HepG2 (cell line): ENCODE results near the gene AKAP6. TPM values are rescaled to one million over a fixed set of nuclear protein-coding genes. Genes with fewer than 3 reads are reported as not detected.

Experiments used
- ATAC-seq: fragments of 200-7000 bp; cut with Tn5 transposase; 3 replicates; pipeline ENCODE4 v1.9.1; 2020; ENCODE audit warnings: mild to moderate bottlenecking, moderate library complexity
- BruUV-seq: library from RNA; stranded (reverse); fragments of 400-500 nt; replicated peaks from 2 replicates; lab custom pipeline; 2021; lab: Mats Ljungman, UMichigan
- CTCF ChIA-PET: fragments of 300-600 bp; formaldehyde crosslinking; extraction: SDS; loops from one replicate; lab custom pipeline; 2021; ENCODE audit warnings: low total read pairs, inconsistent platforms, low intra/inter-chr PET ratio; lab: Yijun Ruan, JAX
- POLR2A ChIA-PET: fragments of 350-600 bp; sonication (Branson Sonifier 250); formaldehyde crosslinking; loops from one replicate; lab custom pipeline; 2020; ENCODE audit warnings: antibody characterized with exemption, inconsistent platforms; lab: Yijun Ruan, JAX
- DNase-seq: peaks from one replicate; pipeline ENCODE4 v3.0.0-alpha.2; 2015; ENCODE audit warnings: low spot score
- FAIRE-seq: peaks from 3 replicates; lab custom pipeline; 2011; peaks lifted over from hg19 to GRCh38; lab: Jason Lieb, UNC
- H2AFZ ChIP-seq: one replicate; pipeline ENCODE4 v1.6.1; 2011; ENCODE audit warnings: low read length, inconsistent platforms
- H3K27ac ChIP-seq: fragments of 300-600 bp; 3 replicates; pipeline ENCODE4 v1.8.0; 2011; ENCODE audit warnings: mixed run types, mild to moderate bottlenecking, mixed read lengths, low read length, inconsistent platforms; ENCODE audit not compliant: insufficient read depth; ENCODE audit errors: extremely low read length
- H3K27me3 ChIP-seq, 2 experiments: fragments of 200-600 bp in 1 of 2; 2 replicates in 1 of 2; 3 replicates in 1 of 2; pipeline versions ENCODE4 v1.6.0 to v1.8.0; 2011; ENCODE audit warnings: low read length in 2 of 2, mild to moderate bottlenecking in 2 of 2, moderate library complexity in 2 of 2, inconsistent platforms in 1 of 2; ENCODE audit not compliant: insufficient read depth in 2 of 2, control insufficient read depth in 1 of 2
- H3K36me3 ChIP-seq, 2 experiments: fragments of 200-600 bp in 1 of 2; replicated peaks in 1 of 2; 2 replicates in 1 of 2; 3 replicates in 1 of 2; pipeline versions ENCODE4 v1.5.1 to v1.8.0; 2011; ENCODE audit warnings: low read length in 2 of 2, inconsistent platforms in 1 of 2; ENCODE audit not compliant: insufficient read depth in 2 of 2, control insufficient read depth in 1 of 2
- H3K4me1 ChIP-seq: 2 replicates; pipeline ENCODE4 v1.5.1; 2012; ENCODE audit warnings: low read length, inconsistent platforms; ENCODE audit not compliant: insufficient read depth
- H3K4me2 ChIP-seq: 2 replicates; pipeline ENCODE4 v1.6.0; 2011; ENCODE audit warnings: low read depth, low read length, inconsistent platforms
- H3K4me3 ChIP-seq, 3 experiments: fragments of 200-600 bp in 1 of 3; sonication (generic), shearing (Covaris generic) in 1 of 3; replicated peaks in 1 of 3; 2 replicates each; pipeline ENCODE4 v1.5.1; 2011 to 2016; ENCODE audit warnings: low read length in 3 of 3, inconsistent platforms in 2 of 3, low read depth in 2 of 3, mild to moderate bottlenecking in 2 of 3, control low read depth in 1 of 3, mixed read lengths in 1 of 3; ENCODE audit not compliant: insufficient read depth in 1 of 3
- H3K79me2 ChIP-seq: one replicate; pipeline ENCODE4 v1.6.1; 2011; ENCODE audit warnings: low read length, inconsistent platforms; ENCODE audit not compliant: insufficient read depth
- H3K9ac ChIP-seq: 2 replicates; pipeline ENCODE4 v1.6.0; 2011; ENCODE audit warnings: mild to moderate bottlenecking, low read depth, low read length, inconsistent platforms; ENCODE audit not compliant: insufficient read depth
- H3K9me3 ChIP-seq: 2 replicates; pipeline ENCODE4 v1.5.1; 2012; ENCODE audit warnings: mild to moderate bottlenecking, low read length
- H4K20me1 ChIP-seq: 2 replicates; pipeline ENCODE4 v1.6.0; 2011; ENCODE audit warnings: inconsistent platforms, mild to moderate bottlenecking, low read length, moderate library complexity; ENCODE audit not compliant: insufficient read depth
- KLF6 ChIP-seq: IDR thresholded peaks from 2 replicates; pipeline ENCODE4 v1.8.0; 2016; ENCODE audit warnings: missing biosample characterization, missing genetic modification reagents
- TARDBP ChIP-seq: sonication (generic); formaldehyde crosslinking; IDR thresholded peaks from 2 replicates; pipeline ENCODE4 v1.8.0; 2022; ENCODE audit warnings: mild to moderate bottlenecking, missing genetic modification reagents
- ZMYM2 ChIP-seq: sonication (generic); formaldehyde crosslinking; IDR thresholded peaks from 2 replicates; pipeline ENCODE4 v1.8.0; 2022; ENCODE audit warnings: mild to moderate bottlenecking, missing genetic modification reagents
- ZNF124 ChIP-seq: sonication (generic); formaldehyde crosslinking; IDR thresholded peaks from 2 replicates; pipeline ENCODE4 v1.4.0; 2020; ENCODE audit warnings: missing genetic modification reagents
- ZNF703 ChIP-seq: sonication (generic); formaldehyde crosslinking; IDR thresholded peaks from 2 replicates; pipeline ENCODE4 v1.5.1; 2020; ENCODE audit warnings: missing genetic modification reagents, mild to moderate bottlenecking, moderate library complexity, borderline replicate concordance
- WGBS: methylation state at CpG from one replicate; pipeline ENCODE4 v1.1.6; 2017; ENCODE audit warnings: low lambda C conversion rate; 5-methylcytosine and 5-hydroxymethylcytosine counted together
- in situ Hi-C: cut with HindIII; loops from 2 replicates; pipeline ENCODE4 v1.10.0; 2017; ENCODE audit warnings: low pct_unique_long_range_greater_than_20kb; ENCODE audit not compliant: extremely low pct_ligation_motif_present
- intact Hi-C: fragments of 100-400 bp; cut with micrococcal nuclease; formaldehyde crosslinking; loops from one replicate; pipeline ENCODE4 v1.10.0; 2022; ENCODE audit not compliant: unreplicated experiment
- polyA plus RNA-seq, 8 experiments: library from polyadenylated mRNA; depleted of rRNA in 3 of 8; stranded (reverse) in 7 of 8; unstranded in 1 of 8; fragments of >200 nt; fragmentation: Illumina TruSeq in 4 of 8; extraction: Trizol in 4 of 8; gene quantifications; 2 replicates each; pipeline versions ENCODE4 v1.2.1 to v1.2.3, GENCODE V29; 2011 to 2016; ENCODE audit warnings: low read depth in 4 of 8, missing spikeins in 1 of 8, mixed read lengths in 1 of 8; ENCODE audit not compliant: insufficient read depth in 1 of 8
- total RNA-seq, 5 experiments: library from RNA; depleted of rRNA; stranded (reverse); fragments of >200 nt; fragmentation: Illumina TruSeq; extraction: Trizol; gene quantifications; 2 replicates each; pipeline ENCODE4 v1.2.3, GENCODE V29; 2016; ENCODE audit warnings: low read depth in 1 of 5
- TF ChIP-seq, protein P1 (sequence below): sonication (generic); formaldehyde crosslinking; IDR thresholded peaks from 2 replicates; pipeline ENCODE4 v1.4.0; 2020; ENCODE audit warnings: missing genetic modification reagents, borderline replicate concordance

Gene AKAP6
- total and polyA plus RNA-seq, 2 of the 13 experiments (the other 11 are each of a cell fraction or from before 2014, with no cell fraction given): 1.4 TPM

DNA sequence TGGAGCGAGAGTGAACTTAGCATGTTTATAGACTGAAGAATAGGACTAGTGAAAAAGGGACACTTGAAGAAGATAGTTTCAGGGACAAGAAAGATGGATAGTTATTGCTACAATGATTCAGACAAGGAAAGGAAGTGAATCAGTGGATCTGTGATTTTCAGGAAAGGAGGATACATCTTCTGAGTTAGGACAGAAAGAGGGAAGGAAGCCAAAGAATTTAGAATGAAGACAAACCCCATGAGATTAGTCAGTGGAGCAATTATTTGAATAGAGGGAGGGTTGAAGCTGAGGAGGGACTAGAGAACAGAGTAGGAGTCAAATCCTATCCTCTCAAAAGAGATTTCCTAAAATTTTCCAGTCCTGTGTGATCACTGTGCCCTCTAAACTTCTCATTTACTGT, 282.7 kb downstream of the AKAP6 start (continued):
- TF ChIP-seq, protein P1, sequence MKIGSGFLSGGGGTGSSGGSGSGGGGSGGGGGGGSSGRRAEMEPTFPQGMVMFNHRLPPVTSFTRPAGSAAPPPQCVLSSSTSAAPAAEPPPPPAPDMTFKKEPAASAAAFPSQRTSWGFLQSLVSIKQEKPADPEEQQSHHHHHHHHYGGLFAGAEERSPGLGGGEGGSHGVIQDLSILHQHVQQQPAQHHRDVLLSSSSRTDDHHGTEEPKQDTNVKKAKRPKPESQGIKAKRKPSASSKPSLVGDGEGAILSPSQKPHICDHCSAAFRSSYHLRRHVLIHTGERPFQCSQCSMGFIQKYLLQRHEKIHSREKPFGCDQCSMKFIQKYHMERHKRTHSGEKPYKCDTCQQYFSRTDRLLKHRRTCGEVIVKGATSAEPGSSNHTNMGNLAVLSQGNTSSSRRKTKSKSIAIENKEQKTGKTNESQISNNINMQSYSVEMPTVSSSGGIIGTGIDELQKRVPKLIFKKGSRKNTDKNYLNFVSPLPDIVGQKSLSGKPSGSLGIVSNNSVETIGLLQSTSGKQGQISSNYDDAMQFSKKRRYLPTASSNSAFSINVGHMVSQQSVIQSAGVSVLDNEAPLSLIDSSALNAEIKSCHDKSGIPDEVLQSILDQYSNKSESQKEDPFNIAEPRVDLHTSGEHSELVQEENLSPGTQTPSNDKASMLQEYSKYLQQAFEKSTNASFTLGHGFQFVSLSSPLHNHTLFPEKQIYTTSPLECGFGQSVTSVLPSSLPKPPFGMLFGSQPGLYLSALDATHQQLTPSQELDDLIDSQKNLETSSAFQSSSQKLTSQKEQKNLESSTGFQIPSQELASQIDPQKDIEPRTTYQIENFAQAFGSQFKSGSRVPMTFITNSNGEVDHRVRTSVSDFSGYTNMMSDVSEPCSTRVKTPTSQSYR: no peak
- TF ChIP-seq TARDBP (CRISPR knock-in tag) (no peak), ZMYM2 (CRISPR knock-in tag) (no peak)

DNA sequence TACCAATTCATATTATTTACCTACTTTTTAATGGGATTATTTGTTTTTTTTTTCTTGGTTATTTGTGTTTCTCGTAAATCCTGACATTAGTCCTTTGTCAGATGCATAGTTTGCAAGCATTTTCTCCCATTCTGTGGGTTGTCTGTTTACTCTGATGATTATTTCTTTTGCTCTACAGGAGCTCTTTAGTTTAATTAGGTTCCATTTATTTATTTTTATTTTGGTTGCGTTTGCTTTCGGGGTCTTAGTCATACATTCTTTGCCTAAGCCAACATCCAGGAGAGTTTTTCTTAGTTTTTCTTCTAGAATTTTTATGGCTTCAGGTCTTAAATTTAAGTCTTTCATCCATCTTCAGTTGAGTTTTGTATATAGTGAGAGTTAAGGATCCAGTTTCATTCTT, 289.9 kb downstream of the AKAP6 start:
- H4K20me1 ChIP-seq: no peaks in the 10 kb centered on the region
- H3K9me3 ChIP-seq: no peaks in the 10 kb centered on the region
- intact Hi-C loops (no loop called here), in situ Hi-C loops (no loop called here)
- H3K4me1 ChIP-seq: no peaks in the 10 kb centered on the region
- POLR2A ChIA-PET: no interaction called here
- no peak for FAIRE-seq
- no peaks in the 10 kb centered on the region for H3K79me2 ChIP-seq
- DNase-seq: no peak
- CTCF ChIA-PET: no interaction called here
- H3K4me3 ChIP-seq: no peak overlapping the region
- no peaks in the 10 kb centered on the region for H3K27me3 ChIP-seq
- H3K27ac ChIP-seq: no peak overlapping the region
- WGBS: 2% methylated on average over 3 of the region's 3 CpGs
- no peak overlapping the region for H2AFZ ChIP-seq
- no peak overlapping the region for H3K9ac ChIP-seq
- no peak for ATAC-seq
- H3K36me3 ChIP-seq: no peaks in the 10 kb centered on the region
- no TSS peak for BruUV-seq
- TF ChIP-seq ZNF124 (CRISPR knock-in tag) (no peak), KLF6 (CRISPR knock-in tag) (no peak), ZNF703 (CRISPR knock-in tag) (no peak)
- no peak overlapping the region for H3K4me2 ChIP-seq
